HG02759 (cell line): ENCODE data around the gene FERD3L.

Experiments
- ATAC-seq: cut with Tn5 transposase; IDR thresholded peaks from one replicate; pipeline ENCODE4 v1.9.1; 2021; ENCODE audit warnings: mild to moderate bottlenecking, moderate library complexity; ENCODE audit not compliant: unreplicated experiment

Gene FERD3L

GRCh38 chr7:19101472-19101871 is 43.7 kb downstream of the FERD3L start:
- ATAC-seq = no peak

GRCh38 chr7:19099924-19100323 is 45.3 kb downstream of the FERD3L start:
- no peak for ATAC-seq

- no peak for ATAC-seq
Measured at GRCh38 chr7:19099194-19099593, 46.0 kb downstream of the FERD3L start.

- no peak for ATAC-seq
Measured at GRCh38 chr7:19098510-19098909, 46.7 kb downstream of the FERD3L start.

GRCh38 chr7:19097165-19098055 is 47.8 kb downstream of the FERD3L start:
- ATAC-seq = no peak

- no peak for ATAC-seq
Measured at GRCh38 chr7:19095353-19095860, 49.8 kb downstream of the FERD3L start.
